Measurements from ENCODE around the gene UNC13A. TPM values are rescaled to one million over a fixed set of nuclear protein-coding genes. Genes with fewer than 3 reads are reported as not detected.

Gene UNC13A
- total and polyA plus RNA-seq, 7 donors = under 0.01 to 0.83 (median 0.60) TPM

DNA sequence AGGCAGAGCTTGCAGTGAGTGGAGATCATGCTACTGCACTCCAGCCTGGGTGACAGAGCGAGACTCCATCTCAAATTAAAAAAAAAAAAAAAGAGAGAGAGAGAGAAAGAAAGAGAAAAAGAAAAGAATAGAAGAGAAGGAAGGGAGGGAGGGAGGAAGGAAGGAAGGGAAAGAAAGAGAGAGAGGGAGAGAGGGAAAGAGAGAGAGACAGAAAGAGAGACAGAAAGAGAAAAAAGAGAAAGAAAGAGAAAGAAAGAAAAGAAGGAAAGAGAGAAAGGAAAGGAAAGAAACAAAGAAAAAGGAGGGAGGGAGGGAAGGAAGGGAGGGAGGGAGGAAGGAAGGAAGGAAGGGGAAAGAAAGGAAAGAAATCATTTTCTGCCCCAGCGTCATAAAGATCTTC, 7.0 kb upstream of the UNC13A start:
- Histone ChIP-seq H3K9me3 (no peaks in the 10 kb centered on the region), H3K27ac (no peak overlapping the region), H3K4me1 (no peaks in the 10 kb centered on the region), H3K27me3 (peaks cover 0 to 51% (median 18%) of the 10 kb centered on the region in 3 donors), H3K4me3 (no peak overlapping the region), H3K36me3 (no peaks in the 10 kb centered on the region)
- WGBS, 2 donors = 79 to 84% methylated on average over 2 of the region's 2 CpGs
- TF ChIP-seq, protein P1, sequence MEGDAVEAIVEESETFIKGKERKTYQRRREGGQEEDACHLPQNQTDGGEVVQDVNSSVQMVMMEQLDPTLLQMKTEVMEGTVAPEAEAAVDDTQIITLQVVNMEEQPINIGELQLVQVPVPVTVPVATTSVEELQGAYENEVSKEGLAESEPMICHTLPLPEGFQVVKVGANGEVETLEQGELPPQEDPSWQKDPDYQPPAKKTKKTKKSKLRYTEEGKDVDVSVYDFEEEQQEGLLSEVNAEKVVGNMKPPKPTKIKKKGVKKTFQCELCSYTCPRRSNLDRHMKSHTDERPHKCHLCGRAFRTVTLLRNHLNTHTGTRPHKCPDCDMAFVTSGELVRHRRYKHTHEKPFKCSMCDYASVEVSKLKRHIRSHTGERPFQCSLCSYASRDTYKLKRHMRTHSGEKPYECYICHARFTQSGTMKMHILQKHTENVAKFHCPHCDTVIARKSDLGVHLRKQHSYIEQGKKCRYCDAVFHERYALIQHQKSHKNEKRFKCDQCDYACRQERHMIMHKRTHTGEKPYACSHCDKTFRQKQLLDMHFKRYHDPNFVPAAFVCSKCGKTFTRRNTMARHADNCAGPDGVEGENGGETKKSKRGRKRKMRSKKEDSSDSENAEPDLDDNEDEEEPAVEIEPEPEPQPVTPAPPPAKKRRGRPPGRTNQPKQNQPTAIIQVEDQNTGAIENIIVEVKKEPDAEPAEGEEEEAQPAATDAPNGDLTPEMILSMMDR (IDR thresholded peaks at IDR 0.05) = no peak
- TF ChIP-seq EP300 (IDR thresholded peaks at IDR 0.05) = no peak
- no peak for TF ChIP-seq POLR2A (IDR thresholded peaks at IDR 0.05)
- TF ChIP-seq POLR2AphosphoS5 (IDR thresholded peaks at IDR 0.05) = no peak
- intact Hi-C loops (cut with DNase I) = no loop called here
- DNase-seq = no peak

DNA sequence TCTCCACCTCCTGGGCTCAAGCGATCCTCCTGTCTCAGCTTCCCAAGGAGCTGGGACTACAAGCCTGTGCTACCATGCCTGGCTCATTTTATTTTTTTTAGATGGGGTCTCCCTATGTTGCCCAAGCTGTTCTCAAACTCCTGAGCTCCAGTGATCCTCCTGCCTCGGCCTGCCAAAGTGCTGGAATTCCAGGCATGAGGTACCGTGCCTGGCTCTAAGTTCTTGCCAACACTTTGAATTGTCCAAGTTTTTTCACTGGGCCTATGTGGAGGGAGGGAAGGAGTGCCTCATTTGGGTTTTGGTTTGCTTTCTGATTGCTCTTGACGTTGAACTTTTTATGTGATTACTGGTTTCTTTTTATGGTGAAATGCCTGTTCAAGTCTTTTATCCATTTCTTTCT, 4.4 kb upstream of the UNC13A start:
- no peak overlapping the region for H3K4me3 ChIP-seq
- H3K27ac ChIP-seq = no peak overlapping the region
- intact Hi-C loops (cut with DNase I) = no loop called here
- H3K9me3 ChIP-seq = no peaks in the 10 kb centered on the region
- WGBS, 2 donors = 73 to 79% methylated on average over 4 of the region's 4 CpGs
- no peaks in the 10 kb centered on the region for H3K36me3 ChIP-seq
- H3K27me3 ChIP-seq = peaks cover 15 to 60% (median 39%) of the 10 kb centered on the region in 3 donors
- DNase-seq = no peak
- no peak for TF ChIP-seq POLR2AphosphoS5 (IDR thresholded peaks at IDR 0.05)
- no peak for TF ChIP-seq POLR2A (IDR thresholded peaks at IDR 0.05)
- TF ChIP-seq, protein P1 (IDR thresholded peaks at IDR 0.05) = no peak
- H3K4me1 ChIP-seq = peaks cover 0 to 10% (median 8%) of the 10 kb centered on the region in 4 donors

DNA sequence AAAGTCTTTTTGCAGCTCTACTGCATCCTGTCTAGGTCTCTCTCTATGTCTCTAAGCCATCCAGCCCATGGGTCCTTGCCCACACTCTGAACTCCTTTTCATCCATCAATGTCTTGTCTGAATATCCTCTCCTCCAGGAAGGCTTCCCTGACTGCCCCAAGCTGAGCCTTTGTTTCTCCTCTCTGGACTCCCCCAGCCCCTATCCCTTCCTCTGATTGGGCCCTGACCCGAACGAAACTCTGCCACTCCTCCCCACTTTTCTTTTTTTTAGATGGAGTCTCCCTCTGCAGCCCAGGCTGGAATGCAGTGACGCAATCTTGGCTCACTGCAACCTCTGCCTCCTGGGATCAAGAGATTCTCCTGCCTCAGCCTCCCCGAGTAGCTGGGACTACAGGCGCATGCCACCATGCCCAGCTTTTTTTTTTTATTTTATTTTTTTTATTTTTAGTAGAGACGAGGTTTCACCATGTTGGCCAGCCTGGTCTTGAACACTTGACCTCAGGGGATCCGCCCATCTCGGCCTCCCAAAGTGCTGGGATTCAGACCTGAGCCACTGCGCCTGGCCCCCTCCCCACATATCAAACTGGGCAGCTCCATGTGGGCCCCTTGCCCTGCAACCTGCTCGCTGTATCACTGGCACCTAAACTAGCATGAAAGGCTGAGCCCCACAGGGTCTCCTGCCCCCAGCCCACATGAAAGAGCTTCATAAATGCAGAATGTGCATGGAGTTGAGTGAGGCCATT, 870 bp upstream of the UNC13A start:
- no peak for DNase-seq
- no peak overlapping the region for H3K27ac ChIP-seq
- H3K9me3 ChIP-seq = no peaks in the 10 kb centered on the region
- intact Hi-C loops (cut with DNase I) = no loop called here
- TF ChIP-seq POLR2A (IDR thresholded peaks at IDR 0.05) = no peak
- TF ChIP-seq, protein P1 (IDR thresholded peaks at IDR 0.05) = no peak
- TF ChIP-seq EP300 (IDR thresholded peaks at IDR 0.05) = no peak
- no peak for TF ChIP-seq POLR2AphosphoS5 (IDR thresholded peaks at IDR 0.05)
- H3K4me1 ChIP-seq = peaks cover 0 to 24% (median 18%) of the 10 kb centered on the region in 4 donors
- WGBS, 2 donors = 60 to 61% methylated on average over 10 of the region's 10 CpGs
- peaks cover 31 to 82% (median 61%) of the 10 kb centered on the region in 3 donors for H3K27me3 ChIP-seq
- no peaks in the 10 kb centered on the region for H3K36me3 ChIP-seq
- H3K4me3 ChIP-seq = no peak overlapping the region

DNA sequence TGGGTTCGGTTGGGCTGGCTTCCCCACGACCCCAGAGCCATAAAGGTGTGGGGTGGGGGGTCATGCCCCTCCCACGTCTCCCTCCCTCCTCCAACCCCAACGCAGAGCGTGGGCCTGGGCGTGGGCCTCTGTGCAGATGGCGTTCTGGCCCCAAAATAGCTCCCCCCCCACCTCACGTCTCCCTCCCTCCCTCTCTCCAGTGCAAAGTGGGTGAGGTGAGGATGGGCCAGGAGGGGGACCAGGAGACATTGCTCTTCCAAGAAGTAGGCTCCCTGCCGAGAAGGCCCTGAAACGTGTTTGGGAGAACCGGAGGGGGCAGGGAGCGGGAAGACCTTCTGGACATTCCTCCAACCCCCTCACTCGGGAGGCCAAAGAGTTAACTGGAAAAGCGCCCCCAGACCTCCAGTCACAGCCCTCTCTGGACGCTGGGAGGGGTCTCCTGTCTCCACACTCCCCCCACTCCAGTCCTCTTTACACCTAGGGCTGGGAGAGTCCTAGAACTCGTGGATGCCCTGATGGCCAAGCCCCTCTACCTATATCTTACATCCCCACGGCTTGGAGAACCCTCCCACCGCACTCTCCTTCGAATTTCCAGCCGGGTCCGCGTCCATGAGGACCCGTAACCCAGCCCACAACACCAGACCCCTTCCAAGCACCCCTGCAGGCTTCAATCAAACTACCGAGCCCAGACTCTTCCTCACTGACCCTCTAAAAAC, 855 bp downstream of the UNC13A start:
- H3K4me3 ChIP-seq = no peak overlapping the region
- TF ChIP-seq EP300 (IDR thresholded peaks at IDR 0.05) = no peak
- TF ChIP-seq POLR2AphosphoS5 (IDR thresholded peaks at IDR 0.05) = no peak
- no peak for TF ChIP-seq POLR2A (IDR thresholded peaks at IDR 0.05)
- TF ChIP-seq, protein P1 (IDR thresholded peaks at IDR 0.05) = no peak
- 5 to 7% methylated on average over 24 of the region's 24 CpGs for WGBS, 2 donors
- no peak for DNase-seq
- no peaks in the 10 kb centered on the region for H3K9me3 ChIP-seq
- no peaks in the 10 kb centered on the region for H3K36me3 ChIP-seq
- peaks cover 31 to 88% (median 74%) of the 10 kb centered on the region in 3 donors for H3K27me3 ChIP-seq
- intact Hi-C loops (cut with DNase I) = no loop called here
- no peak overlapping the region for H3K27ac ChIP-seq
- H3K4me1 ChIP-seq = peaks cover 0 to 24% (median 18%) of the 10 kb centered on the region in 4 donors

Data from sigmoid colon (tissue), 7 donors.